Prostate gland (tissue), 2 donors: ENCODE data around the gene DNAJC6.

Experiments used
- CTCF ChIP-seq, 4 experiments: fragments of 200-600 bp in 2 of 4; fragments of 450-650 bp in 2 of 4; sonication (generic) in 2 of 4; IDR thresholded peaks; 1 replicate in 3 of 4; 2 replicates in 1 of 4; pipeline ENCODE4 v1.5.1; 2016 to 2019; ENCODE audit warnings: antibody characterized with exemption in 4 of 4, mild to moderate bottlenecking in 2 of 4, moderate library complexity in 2 of 4
- POLR2AphosphoS5 ChIP-seq: sonication (generic); formaldehyde crosslinking; IDR thresholded peaks from one replicate; pipeline ENCODE4 v1.6.1; 2017; ENCODE audit warnings: antibody characterized with exemption

GRCh38 chr1:65434255-65434654 lies 124.9 kb downstream of the DNAJC6 start:
- TF ChIP-seq CTCF (IDR thresholded peaks at IDR 0.05) = peak in 1 of 4 experiments; percentile 22
- no peak for TF ChIP-seq POLR2AphosphoS5
